GM21717 (cell line): ENCODE data around the gene TBP.

ENCODE experiments used
- ATAC-seq: cut with Tn5 transposase; IDR thresholded peaks from one replicate; pipeline ENCODE4 v1.9.1; 2021; ENCODE audit warnings: mild to moderate bottlenecking, moderate library complexity; ENCODE audit not compliant: unreplicated experiment

TBP gene

GRCh38 chr6:170533792-170534191 is 20.4 kb upstream of the TBP start:
- no peak for ATAC-seq

GRCh38 chr6:170535004-170535403 is 19.2 kb upstream of the TBP start:
- no peak for ATAC-seq

- ATAC-seq: no peak
These were observed 17.5 kb upstream of the TBP start for GRCh38 chr6:170536671-170537070.

GRCh38 chr6:170537329-170537728 is 16.8 kb upstream of the TBP start:
- ATAC-seq: no peak

GRCh38 chr6:170542031-170542719 is 12.0 kb upstream of the TBP start:
- no peak for ATAC-seq

- no peak for ATAC-seq
These were observed 8.8 kb upstream of the TBP start for GRCh38 chr6:170545405-170545804.

GRCh38 chr6:170552765-170553533 is 1.2 kb upstream of the TBP start, which contains the start of gene PSMB1:
TSS of gene PSMB1 (minus strand) at chr6:170553307. CDS start at chr6:170553242, 65 bp downstream.
- peak; percentile 63 for ATAC-seq

GRCh38 chr6:170553534-170554012 is 596 bp upstream of the TBP start:
- ATAC-seq: peak; percentile 29

- ATAC-seq: no peak
These were observed 598 bp downstream of the TBP start for GRCh38 chr6:170554796-170555137.

GRCh38 chr6:170555305-170555704 is 1.1 kb downstream of the TBP start:
- ATAC-seq: no peak

GRCh38 chr6:170561555-170561954 is 7.4 kb downstream of the TBP start:
- no peak for ATAC-seq

GRCh38 chr6:170564936-170565530 is 10.9 kb downstream of the TBP start:
- no peak for ATAC-seq

GRCh38 chr6:170572704-170573466 is 18.7 kb downstream of the TBP start:
- no peak for ATAC-seq

GRCh38 chr6:170575250-170575649 is 21.1 kb downstream of the TBP start:
- ATAC-seq: no peak

- no peak for ATAC-seq
These were observed 24.7 kb downstream of the TBP start for GRCh38 chr6:170578909-170579308.

- peak; percentile 2 for ATAC-seq
These were observed 29.6 kb downstream of the TBP start for GRCh38 chr6:170583756-170584180.

- peak; percentile 99 for ATAC-seq
These were observed 30.2 kb downstream of the TBP start, which contains the start of gene PDCD2 for GRCh38 chr6:170584181-170584953. TSS of gene PDCD2 (minus strand) at chr6:170584637. CDS start at chr6:170584581, 56 bp downstream.

GRCh38 chr6:170584954-170585498 is 30.9 kb downstream of the TBP start:
- peak; percentile 45 for ATAC-seq

- ATAC-seq: no peak
These were observed 36.6 kb downstream of the TBP start for GRCh38 chr6:170590725-170591124.

GRCh38 chr6:170596426-170596825 is 42.3 kb downstream of the TBP start:
- no peak for ATAC-seq
